Activated naive CD8-positive, alpha-beta T cell treated with anti-CD3 and anti-CD28 coated beads, Interleukin-2, amount 50 U/mL, for 16 hours (primary cell): ENCODE measurements around the gene APBB1IP.
"Not testable (repeated sequence)": the region's sequence is repeated elsewhere in the genome, so short reads cannot be mapped to it uniquely, and the experiment has no call there.

ENCODE experiments used
- DNase-seq: peaks from one replicate; pipeline ENCODE4 v3.0.0-alpha.2; 2020; ENCODE audit warnings: low read depth, low spot score

The APBB1IP gene

GRCh38 chr10:26477501-26477900 lies 39.4 kb downstream of the APBB1IP start:
- DNase-seq: no peak

DNA sequence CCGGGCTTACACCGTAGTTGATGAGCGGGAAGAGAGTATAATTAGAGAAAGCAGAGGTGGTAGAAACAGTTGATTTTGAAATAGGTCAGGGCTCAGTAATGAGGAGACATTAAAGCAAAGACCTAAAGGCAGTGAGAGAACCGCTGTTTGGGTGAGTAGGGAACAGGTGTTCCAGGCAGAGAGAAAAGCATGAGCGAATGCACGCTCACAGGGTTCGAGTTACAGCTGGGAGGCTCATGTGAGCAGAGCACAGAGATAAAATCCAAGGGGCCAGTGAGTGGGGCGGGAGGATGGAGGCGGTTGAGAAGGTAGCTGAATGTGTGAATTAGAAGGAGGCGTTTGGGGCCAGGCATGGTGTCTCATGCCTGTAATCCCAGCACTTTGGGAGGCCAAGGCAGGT lies 39.9 kb downstream of the APBB1IP start:
- DNase-seq: no peak

DNA sequence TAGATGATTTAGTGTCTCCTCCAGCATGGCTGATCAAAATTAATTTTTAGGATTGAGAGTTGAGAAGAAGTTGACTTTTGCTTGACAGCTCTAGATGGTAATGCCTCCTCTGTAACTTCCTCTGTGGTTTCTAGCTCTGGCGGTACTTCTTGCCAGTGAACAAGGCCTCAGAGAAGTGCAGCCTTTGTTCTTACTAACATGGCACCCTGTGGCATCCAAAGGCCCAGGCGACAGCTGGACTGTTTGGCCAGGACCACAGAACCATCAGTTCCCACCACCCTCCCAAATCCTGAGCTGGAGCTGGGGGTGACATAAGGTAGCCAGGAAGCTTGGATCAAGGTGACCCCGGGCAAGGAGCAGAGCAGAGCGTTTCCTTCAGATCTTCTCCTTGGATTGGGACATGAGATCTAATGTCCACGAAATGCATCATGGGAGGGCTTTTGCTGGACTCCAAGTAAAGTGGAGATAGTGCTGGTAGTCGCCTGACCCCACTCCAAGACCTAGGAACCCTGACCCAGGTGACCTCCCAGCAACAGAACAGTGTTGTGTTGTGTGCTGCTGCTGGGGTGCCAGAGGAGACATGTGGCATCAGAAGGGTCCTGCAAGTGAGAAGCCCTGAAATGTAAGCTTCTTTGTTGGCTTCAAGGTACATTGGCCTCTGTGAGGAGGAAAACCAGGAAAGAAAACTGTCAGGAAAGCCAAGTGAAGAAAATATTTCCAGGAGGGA lies 41.8 kb downstream of the APBB1IP start:
- DNase-seq: no peak

DNA sequence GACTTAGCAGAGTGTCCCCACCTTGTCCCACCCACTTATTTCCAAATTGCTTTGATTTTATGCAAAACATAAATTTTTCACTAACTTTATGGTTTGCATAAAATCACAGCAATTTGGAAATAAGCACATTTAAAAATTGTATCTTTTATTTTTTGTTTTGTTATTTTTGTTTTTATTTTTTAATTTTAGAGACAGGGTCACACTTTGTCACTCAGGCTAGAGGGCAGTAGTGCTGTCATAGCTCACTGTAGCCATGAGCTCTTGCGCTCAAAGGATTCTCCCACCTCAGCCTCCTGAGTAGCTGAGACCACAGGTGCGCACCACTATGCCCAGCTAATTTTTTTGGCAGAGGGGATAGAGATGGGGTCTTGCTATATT lies 43.2 kb downstream of the APBB1IP start:
- no peak for DNase-seq

DNA sequence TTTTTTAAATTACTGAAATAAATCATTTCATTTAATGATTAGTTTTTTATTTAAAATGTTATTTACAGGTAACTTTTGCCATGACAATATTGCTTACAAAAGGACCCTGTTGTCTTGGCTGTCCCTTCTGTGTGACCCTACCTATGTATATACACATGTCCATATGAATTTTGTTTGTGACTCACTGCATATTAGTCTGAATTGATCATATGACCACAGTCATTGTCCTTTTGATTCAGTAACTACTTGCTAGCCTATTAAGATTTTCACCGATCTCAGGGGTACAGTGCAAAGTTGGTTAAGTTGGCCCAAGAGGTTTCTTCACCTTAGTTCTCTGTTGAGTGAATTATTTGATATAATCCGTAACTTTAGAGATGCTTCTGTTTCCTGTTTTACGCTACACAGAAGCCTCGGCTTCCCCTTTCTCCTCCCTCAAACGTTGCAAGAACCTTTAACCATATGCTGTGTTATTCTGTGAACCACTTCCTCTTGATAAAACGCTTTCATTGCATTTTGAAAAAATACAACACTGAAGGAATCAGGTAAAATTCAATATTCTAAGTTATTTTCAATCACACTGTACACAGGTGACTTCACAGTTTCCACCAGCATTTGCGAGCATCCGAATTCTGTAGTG lies 43.9 kb downstream of the APBB1IP start:
- DNase-seq: no peak

DNA sequence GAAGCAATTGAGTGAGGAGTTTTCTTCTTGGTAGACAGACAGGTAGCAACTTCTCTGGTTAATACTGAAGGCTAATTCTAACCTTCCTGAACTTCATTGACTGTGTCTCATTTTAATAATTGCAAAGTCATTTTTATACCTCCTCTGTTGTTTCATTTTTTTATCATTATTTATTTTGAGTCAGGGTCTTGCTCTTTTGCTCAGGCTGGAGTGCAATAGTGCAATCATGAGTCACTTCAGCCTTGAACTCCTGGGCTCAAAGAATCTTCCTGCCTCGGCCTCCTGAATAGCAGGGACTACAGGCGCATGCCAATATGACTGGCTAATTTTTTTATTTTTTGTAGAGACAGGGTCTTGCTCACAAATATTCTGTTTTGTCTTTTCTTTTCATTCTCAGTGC lies 45.4 kb downstream of the APBB1IP start:
- no peak for DNase-seq

- no peak for DNase-seq
These were observed 47.2 kb downstream of the APBB1IP start for GRCh38 chr10:26485150-26485941.

- DNase-seq: no peak
These were observed 48.2 kb downstream of the APBB1IP start for GRCh38 chr10:26486304-26486703.

GRCh38 chr10:26486990-26487850 lies 49.1 kb downstream of the APBB1IP start:
- peak; percentile 55 for DNase-seq

DNA sequence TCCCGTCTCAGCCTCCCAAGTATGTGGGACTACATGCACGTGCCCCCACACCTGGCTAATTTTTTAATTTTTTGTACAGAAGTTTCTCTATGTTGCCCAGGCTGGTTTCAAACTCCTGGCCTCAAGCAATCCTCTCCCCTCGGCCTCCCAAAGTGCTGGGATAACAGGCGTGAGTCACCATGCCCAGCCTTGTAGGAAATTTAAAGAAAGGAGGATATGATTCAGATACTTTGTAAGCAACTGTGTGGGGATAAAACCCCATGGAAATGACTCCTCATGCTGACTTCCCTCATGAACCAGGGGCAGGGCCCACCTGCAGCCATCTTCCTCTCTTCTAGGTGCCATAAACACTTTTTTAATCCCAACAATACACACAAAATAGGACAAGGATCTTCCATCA lies 50.2 kb downstream of the APBB1IP start:
- no peak for DNase-seq

DNA sequence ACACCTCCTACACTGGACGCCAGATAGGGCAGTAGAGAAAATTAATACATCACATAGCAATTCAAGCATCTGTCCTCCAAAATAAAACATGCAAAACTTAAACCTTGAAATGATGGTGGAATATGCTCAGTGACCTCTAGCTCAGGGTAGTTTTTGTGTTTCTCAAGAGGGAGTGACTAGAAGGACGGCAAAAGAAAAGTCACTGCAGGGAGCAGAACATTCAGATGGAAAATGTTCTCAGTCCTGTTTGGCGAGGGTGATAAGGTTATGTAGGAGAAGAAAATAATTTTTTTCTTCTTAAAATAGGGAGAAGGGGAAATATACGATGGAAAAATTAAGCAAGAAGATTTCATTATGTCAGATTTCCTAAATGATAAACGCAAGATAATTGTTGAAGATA lies 50.9 kb downstream of the APBB1IP start:
- no peak for DNase-seq

DNA sequence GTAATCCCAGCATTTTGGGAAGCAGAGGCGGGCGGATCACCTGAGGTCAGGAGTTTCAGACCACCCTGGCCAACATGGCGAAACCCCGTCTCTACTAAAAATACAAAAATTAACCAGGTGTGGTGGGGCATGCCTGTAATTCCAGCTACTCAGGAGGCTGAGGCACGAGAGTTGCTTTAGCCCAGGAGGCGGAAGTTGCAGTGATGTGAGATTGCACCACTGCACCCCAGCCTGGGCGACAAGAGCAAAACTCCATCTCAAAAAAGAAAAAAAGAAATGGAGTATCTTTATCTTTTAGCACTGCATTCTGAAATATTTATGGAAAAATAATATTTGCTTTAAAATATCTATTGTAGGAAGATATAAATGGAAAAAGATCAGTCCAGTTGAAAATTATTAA lies 52.2 kb downstream of the APBB1IP start:
- DNase-seq: not testable (repeated sequence)

GRCh38 chr10:26491276-26491675 lies 53.1 kb downstream of the APBB1IP start:
- DNase-seq: no peak

GRCh38 chr10:26491934-26492333 lies 53.8 kb downstream of the APBB1IP start:
- DNase-seq: no peak

GRCh38 chr10:26492725-26493124 lies 54.6 kb downstream of the APBB1IP start:
- not testable (repeated sequence) for DNase-seq

GRCh38 chr10:26494018-26494417 lies 55.9 kb downstream of the APBB1IP start:
- DNase-seq: no peak

- no peak for DNase-seq
These were observed 61.3 kb downstream of the APBB1IP start for GRCh38 chr10:26499426-26499825.

DNA sequence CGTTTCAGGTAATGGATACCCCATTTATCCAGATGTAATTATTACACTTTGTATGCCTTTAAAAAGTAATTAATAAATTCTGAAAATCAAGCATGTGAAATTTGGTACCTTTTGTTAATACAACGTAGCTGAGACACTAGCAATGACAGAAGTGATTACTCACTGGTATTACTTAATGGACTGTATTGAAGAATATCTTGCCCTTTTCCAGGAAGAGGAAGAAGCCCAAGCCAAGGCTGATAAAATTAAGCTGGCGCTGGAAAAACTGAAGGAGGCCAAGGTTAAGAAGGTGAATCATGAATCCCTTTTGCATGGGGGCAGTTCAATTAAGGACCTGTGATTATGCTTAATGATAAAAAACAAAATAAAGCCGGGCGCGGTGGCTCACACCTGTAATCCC lies 64.8 kb downstream of the APBB1IP start:
- no peak for DNase-seq

DNA sequence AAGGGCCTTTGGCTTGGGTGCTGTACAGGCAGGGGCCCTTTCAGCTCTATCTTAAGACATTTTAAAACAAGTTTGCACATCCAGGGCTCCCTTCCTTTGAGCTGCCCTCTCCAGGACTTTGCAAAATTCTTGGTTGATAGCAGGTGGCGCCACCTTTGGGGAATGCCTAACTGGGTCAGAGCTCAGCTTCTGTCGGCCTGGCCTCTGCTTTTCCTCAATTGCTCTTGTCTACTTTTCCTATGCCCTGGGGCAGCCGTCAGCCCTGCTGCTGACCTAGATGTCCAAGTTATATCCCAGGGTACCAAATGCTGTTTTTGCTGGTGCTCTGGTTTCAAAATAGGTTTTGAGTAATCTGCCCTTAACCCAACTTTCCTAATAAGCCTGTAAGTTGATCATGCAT lies 65.8 kb downstream of the APBB1IP start:
- no peak for DNase-seq

- not testable (repeated sequence) for DNase-seq
These were observed 66.3 kb downstream of the APBB1IP start for GRCh38 chr10:26504429-26504828.

- DNase-seq: no peak
These were observed 67.3 kb downstream of the APBB1IP start for GRCh38 chr10:26505491-26505890.

- DNase-seq: no peak
These were observed 68.6 kb downstream of the APBB1IP start for GRCh38 chr10:26506736-26507135.
